GM18498 (cell line): ENCODE measurements around the gene CASZ1.

ENCODE experiments used
- ATAC-seq: cut with Tn5 transposase; IDR thresholded peaks from one replicate; pipeline ENCODE4 v1.9.1; 2021; ENCODE audit warnings: mild to moderate bottlenecking, moderate library complexity; ENCODE audit not compliant: unreplicated experiment

CASZ1 gene

DNA sequence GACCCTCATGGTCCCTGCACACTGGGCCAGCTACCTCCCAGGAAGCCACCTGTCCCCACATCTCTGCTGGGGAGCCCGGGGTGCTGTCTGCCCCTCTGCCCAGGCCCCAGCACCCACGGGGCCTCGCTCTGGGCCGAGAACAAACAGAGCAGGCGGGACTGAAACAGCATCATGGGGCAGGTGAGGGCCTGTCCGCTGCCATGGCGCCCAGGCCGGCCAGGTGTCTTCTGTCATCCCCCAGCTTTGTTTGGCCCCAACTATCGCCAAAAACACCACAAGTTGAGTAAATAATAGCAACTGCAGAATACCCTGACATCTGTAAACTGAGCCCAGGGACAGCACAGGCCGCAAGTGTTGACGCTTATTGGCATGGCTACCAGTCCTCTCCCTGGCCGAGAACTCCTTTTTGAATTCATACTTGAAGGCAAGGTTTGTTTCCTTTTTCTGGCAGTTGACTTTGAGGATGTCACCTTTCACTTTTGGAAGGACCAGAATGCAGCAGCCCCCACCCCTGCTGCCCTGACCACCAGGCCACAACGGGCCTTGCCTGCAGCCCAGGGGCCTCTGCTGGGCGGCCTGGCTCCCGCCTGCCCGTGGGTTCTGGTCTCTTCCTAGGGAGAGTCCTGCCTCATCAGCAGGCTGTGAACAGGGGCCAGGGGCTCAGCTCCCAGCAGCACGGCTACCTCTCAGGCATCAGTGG is 152.7 kb downstream of the CASZ1 start:
- ATAC-seq, result no peak

DNA sequence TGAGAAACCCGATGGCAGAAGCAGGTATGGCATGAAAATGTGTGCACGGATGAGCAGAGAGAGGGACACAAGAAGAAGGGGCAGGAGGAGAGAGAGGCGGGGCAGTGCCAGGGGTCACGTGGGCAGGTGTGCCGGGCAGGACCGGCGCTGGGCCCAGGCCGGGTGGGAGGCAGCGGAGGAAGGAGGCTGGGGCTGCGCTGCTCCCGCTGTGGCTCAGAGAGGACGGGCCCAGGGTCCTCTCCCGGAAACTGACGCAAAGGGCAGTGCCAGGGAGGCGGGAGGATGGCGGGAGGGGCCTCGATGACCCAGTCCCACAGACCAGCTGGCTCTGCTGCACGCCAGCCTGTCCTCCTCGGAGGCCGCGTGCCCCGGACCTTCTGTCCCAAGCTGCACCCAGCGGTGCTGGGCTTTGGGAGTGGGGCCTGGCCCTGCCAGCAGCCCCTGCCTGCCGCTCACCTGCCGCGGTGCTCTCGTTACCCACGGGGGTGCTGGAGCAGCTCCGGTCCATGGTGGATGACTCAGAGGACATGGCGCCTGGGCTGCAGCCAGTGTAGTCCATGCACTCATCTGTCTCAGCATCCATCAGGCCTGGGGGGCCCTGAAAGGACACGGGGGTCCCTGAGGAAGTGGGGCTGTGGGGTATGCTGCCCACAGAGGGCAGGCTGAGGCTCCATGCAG is 153.9 kb downstream of the CASZ1 start:
- no peak for ATAC-seq

DNA sequence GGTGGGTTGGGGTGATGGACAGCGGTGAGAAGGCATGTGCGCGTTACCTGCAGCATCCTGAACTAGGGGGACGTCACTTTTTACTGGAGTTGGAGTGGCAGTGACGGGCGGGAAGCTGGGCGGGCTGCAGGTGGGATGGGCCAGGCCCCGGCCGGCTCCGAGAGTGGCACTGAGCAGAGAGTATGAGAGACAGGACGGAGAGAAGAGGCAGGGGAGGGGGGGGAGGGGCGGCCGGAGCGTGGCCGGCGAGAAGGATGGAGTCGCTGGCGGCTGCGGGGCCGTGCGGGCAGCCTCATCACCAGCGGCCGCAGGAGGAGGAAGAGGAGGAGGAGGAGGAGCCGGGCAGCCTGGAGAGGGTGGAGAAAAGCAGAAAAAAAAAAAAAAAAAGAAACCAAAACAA is 154.5 kb downstream of the CASZ1 start:
- ATAC-seq, result no peak

DNA sequence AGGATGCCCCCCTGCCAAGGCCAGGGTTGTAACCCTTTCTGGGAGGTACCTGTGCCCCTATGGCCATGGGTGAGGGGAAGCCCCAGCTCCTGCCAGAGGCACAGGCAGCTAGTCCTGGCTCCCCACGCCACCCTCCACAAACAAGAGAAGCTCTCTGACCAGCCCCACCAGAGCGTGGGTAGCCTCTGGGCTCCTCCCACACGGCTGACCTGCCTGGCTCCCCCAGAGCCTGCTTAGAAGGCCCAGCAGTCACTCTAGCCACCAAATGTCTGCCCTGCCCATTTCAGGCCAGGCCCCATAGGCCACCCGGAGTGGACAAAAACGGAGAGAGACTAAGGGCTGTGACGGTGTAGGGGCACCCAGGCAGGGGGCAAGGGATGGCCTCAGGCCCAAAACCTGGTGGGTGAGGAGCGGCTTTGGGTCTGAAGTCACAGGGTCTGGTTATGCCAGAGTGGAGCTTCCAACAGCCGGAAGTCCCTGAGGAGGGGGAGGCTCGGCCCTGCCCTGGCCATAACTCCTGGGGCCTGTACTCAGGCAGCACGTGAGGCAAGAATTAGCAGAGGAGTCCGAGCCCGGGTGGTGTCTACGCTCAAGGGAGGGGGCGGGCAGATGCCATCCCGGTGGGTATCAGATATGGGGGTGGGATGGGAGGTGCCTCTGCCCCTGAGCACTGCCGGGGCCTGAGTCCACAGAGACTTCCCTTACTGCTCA is 155.4 kb downstream of the CASZ1 start:
- no peak for ATAC-seq

DNA sequence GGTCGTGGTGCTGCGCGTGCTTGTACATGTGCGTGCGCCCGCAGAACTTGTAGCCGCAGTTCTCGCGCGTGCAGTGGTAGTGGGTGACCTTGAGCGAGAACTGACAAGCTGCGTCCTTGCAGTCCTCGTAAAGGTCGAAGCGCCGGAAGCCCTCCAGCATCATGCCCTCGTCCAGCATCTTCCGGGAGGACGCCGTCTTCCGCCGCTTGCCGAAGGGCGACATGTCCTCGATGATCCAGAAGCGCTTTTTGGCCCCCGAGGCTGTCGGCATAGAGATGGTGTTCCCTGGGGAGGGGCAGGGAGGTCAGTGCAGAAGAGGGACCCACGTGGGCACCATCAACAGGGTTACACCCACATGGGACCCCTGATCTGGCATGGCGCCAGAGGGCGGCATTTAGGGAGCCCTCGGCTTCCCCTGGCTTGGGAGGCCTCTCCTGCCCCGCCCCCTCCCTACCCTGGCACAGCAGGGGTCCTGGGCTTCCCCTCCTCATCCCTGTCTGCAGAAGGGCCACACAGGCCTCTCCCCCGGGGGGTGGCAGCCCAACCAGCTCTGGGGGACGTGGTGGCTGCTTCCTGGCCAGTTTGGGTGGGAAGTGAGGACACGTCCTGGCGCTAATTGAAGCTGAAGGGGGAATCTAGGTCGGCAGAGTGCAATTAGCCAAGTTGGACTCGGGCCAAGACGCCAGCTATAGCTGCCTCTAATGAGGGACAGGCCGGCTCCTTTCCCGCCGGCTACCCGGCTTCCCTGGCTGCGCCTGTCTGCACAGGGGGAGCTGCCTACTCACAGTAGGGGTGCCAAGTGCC is 156.5 kb downstream of the CASZ1 start:
- no peak for ATAC-seq

DNA sequence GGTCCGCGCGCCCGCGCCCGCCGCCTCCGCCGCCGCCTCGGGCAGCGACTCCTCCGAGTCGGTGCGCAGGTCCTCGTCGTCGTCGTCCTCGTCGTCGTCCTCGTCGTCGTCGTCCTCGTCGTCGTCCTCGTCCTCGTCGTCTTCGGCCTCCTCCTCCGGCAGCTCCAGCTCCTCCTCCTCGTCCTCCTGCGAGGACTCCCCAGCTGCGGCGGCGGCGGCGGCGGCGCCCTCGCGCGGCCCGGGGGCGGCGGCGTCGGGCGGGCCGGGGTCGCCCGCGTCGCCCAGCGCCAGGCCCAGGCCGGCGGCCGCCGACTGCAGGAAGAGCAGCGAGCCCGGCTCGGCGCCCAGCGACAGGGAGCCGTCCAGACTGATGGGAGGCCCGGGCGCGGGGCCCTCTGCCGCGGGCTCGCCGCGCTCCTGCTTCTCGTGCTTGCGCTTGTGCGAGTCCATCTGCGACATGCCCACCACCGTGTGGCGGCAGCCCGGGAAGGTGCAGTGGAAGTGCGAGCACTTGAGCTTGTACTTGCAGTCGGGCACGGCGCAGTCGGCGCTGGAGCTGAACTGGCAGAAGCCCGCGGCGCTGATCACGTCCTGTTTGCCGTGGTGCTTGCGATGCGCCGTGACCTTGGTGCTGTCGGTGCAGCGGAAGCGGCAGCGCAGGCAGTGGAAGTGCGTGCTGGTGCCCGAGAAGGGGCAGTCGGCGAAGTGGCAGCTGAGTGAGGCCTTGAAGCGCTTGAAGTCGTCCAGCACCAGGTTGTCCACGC is 157.3 kb downstream of the CASZ1 start:
- no peak for ATAC-seq

DNA sequence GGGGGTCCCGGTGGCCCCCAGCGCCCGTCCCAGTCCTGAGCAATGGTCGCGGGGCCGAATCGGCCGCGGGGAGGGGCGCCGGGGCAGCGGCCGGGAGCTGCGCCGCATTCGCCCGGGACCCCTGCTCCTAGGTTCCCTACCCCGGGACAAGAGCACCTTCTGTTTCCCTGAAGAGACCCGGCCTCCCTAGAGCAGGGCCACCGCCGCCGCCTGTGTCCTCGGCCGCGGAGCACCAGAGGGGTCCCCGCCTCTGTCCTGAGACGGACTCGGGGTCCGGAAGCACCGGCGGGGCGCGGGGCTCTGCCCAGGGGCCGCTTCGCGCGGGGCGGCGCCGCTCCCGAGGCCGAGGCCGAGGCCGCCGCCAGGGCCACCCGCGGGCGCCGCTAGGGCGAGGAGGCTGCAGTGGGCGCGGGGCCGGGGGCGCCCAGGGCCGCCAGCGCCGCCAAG is 157.9 kb downstream of the CASZ1 start:
- ATAC-seq, result no peak

DNA sequence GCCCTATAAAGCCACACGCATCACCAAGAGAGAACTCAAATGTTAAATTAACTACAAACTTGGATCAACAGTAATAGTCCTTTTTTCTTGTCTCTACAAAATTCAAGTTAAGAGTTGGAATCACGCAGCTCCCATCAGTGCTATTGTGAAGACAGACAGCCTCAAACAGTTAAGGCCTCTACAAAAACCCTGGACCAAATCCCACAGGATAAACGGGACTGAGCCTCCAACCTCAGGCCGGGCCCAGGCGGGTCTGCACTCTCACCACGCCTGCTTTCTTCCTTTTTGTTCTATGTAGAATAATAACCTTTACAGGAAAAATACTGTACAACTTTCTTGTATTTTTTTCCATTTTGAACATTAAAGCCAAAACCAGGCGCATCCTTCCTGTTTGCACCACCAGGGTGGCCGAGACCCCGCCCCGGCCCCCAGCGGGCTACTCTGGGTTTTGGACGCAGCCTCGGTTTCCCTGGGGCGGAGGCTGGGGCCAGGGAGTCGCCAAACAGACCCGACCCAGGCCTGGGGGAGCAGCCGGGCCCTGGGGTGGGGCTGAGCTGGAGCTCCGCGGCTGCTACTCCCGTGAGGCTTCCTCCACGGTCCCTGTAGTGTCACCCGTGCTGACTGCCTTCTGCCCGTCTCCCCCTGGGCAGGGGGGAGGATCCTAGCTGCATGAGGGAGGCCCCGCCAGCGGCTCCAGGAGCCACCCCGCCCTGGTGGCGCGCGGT is 158.4 kb downstream of the CASZ1 start:
- ATAC-seq, result no peak

DNA sequence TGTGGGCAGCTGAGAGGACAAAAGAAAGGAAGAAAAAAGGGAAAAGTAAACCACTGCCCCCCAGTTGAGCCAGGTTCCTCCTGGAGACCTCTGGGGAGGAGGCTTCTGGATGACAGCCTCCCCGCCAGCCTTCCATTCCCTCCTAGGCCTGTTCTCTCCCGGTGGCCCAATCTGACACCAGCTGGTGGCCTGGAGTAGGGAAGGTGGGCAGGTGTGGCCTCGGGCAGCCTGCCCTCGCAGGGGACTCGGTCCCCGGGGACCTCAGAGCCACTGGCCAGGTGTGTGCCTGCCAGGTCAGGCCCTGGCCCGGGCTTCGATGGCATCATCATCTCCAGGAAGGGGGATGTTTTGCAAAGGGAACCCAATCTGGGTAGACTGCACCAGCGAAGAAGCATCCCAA is 159.0 kb downstream of the CASZ1 start:
- ATAC-seq, result no peak

DNA sequence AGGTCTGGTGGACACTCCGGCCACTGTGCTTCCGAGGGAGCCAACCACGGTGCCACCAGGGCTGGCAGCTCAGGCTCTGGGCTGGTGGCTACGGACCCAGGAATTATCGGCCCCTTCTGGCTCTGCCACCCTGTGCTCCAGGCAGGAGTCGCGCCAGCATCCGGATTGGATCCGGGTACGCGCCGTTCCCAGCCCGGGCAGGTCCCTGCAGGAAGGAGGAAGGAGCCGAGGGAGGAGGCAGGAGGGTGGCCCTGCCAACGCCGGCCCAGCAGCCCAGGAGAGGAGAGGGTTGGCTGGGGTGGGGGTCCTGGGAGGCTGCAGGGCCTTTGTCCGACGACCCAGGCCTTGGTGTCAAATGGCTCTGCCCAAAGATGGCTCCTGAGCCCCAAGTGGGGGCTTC is 160.5 kb downstream of the CASZ1 start:
- ATAC-seq, result no peak

DNA sequence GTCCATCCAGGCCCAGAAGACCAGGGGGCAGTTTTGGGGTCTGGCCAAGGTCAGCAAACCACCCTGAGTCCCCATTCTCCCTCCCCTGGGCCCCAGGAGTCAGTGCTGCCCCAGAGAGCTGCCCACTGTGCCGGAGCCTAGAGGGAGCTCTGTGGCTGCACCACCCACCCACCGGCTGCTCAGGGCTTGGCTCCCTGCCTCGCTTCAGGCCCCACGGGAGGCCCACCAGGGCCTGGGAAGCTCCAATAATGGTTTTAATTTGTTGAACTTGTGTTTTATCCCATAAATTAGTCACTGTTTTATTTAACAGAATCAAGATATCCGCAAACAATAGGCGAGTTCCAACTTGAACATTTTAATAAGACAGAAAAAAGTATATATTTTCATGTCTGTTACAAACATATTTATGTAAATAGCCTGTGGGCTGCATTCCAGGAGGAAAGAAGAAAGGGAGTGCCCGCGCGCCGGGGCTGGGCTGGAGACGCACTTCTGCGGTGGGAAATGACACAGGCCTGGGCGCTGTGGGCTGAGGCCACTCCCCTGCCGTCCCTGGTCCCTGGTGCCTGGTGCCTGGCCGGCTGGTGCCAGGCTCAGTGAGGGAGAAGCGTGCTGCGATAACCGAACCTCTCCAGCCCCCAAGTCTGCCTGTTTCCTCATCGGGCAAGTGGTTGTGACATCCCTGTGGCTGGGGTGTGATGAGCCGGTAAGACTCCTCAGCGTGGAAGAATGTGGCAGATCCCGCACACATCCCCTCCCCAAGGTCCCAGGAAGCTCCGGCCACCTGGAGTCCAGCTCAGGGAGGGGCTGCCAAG is 161.2 kb downstream of the CASZ1 start:
- ATAC-seq, result no peak

DNA sequence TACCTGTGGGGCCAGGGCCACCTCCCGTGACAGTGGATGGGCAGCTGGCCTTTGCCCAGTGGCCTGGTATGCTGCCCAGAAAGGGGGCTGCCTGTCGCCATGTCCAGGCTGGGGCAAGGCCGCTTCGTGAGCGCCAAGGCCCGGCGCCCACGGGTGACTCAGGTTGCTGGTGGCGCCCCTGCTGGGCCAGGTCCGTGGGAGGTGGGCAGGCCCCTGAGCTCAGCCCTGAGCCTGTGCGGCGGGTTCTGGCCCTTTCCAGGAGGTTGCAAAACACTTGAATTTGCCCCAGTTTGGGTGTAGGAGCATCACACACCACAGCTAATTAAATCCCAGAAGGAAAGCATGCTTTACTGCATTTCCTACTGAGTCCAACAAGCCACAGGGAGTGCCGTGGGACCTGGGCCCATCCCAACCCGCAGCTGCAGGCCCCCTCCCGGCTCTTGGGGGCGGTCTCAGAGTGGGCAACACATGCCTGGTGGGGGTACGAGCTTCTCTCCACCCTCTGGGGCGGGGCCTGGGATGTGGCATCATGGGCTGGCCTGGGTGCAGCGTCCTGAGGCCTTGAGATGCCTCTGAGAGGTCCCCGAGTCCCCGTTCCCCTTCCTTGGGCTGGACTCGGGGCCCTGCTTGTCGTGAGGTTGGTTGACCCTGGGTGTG is 161.9 kb downstream of the CASZ1 start:
- ATAC-seq, result no peak

DNA sequence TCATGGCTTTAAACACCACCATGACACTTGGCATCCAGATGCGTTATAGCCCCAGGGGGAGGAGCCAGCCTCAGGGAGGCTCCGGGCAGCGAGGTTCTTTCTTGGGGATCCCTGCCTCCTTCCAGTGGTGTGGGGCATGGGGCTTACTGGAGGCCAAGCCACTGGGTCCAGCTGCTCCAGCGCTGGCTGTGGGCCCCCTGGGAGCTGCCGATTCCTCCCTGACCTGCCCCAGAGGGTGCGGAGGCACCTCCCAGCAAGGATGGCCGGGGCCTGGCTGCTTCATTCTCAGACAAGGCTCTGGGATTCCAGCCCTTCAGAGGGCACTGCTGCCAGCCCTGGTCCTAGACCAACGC is 162.4 kb downstream of the CASZ1 start:
- ATAC-seq, result no peak

DNA sequence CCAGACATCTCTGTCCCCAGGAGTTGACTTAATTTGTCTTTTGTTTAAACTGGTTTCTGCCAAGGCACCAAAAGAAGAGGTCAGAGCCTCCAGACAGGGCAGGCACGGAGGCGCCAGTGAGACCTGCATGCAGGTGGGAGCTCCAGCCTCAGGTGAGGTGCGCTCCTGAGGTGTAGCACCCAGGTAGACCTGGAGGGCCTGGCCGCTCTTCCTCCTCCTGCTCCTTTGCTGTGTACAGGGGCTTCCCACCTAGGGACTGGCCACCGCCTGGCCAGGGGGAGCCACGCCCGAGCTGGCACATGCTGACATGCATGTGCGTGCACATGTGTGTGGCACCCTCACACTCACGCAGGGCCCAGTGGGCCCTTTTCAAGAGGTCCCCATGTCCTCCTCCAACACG is 163.0 kb downstream of the CASZ1 start:
- ATAC-seq, result no peak

DNA sequence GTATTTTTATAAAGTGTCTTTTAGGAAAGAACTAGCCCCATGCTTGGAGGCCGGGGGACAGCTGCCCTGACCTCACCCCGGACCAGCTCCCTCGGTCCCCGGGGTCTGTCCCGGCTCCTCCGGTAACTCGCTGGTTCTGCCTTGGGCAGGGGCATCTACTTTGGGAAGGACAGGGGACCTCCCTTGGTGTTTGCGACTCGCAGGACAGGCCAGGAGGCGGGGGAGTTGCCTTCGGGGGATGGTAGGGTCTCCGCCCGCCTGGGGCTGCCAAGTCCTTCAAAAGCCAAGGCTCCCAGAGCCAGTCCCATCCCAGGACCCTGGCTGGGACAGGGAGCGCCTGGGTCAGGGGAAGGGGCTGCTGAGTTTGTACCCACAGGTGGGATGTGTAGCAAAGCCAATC is 163.8 kb downstream of the CASZ1 start:
- no peak for ATAC-seq

DNA sequence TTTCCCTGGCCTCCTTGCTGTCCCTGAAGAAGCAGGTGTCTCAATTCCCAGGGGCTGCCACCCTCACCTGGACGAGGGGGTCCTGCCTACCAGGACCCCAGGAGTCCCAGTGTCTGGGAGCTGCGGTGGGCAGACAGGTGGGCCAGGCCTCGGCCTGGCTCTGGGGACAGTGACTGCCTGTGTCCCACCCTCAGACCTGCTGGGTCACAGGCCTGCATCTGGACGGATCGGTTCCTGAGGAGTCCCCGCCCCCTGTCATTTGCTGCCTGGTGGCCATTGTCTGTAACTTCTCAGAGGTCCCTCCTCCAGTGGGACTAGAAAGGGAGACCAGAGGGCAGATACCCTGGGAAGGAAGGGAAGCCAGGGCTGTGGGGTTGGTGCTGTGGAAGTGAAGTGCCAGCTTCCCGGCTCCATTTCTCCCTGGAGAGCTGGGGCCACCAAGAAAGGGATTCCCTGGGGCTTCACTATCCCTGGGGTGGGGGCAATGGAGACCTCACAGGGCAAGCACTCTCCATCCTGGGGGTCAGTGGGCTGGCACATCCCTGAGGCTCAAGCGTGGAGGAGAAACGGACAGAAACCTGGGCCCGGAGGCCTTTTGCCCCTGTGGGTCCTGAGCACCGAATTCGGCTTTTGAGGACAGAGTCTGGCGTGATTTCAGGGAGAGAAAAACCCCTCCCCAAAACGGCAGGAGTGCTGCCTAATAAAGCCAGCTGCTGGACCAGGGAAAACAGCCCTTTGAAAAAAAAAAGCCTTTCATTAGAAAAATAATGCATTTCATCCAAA is 164.4 kb downstream of the CASZ1 start:
- no peak for ATAC-seq

DNA sequence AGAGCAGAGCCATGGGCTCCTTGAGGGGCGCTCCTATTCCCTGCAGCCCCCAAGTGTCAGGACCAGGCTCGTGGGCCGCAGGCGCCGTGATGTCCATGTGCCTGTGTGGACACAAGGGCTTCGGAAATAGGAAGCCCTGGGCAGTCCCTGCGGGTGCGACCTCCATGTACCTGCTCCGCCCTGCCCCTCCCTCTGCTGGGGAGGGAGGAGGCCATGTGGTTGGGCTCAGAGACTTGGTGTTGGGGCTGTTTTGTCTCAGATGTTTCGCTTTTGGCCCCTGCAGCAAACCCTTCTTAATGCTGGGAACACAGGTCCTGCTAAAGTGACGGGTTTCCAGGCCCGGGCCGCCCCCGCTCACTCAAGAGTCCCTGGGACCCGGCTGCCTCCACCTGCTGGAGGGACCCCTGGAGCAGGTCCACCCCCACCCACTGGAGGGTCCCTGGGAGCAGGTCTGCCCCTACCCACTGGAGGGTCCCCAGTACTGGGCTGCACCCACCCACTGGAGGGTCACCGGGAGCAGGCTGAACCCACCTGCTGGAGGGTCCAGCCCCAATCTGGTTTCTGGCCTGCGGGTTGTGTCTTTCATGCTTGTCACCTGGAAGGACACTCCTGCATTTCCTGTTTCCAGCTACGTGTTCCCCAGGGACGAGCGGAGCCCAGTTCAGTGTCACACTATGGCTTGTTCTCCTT is 165.2 kb downstream of the CASZ1 start:
- no peak for ATAC-seq
